Endothelial cell of umbilical vein (primary cell): ENCODE data around the gene ANKRD18B. TPM values are rescaled to one million over a fixed set of nuclear protein-coding genes. Genes with fewer than 3 reads are reported as not detected.
"Not testable (repeated sequence)": the region's sequence is repeated elsewhere in the genome, so short reads cannot be mapped to it uniquely, and the experiment has no call there.

Experiments used
- BruUV-seq: library from RNA; stranded (reverse); fragments of 400-500 nt; replicated peaks from 2 replicates; lab custom pipeline; 2021; lab: Mats Ljungman, UMichigan
- CTCF ChIA-PET: fragments of 300-600, 350-600 bp; sonication (Branson Sonifier 250); formaldehyde crosslinking; loops from one replicate; lab custom pipeline; 2021; ENCODE audit warnings: antibody characterized with exemption, inconsistent platforms; lab: Charles Lee
- POLR2A ChIA-PET: fragments of 300-600, 350-600 bp; sonication (Branson Sonifier 250); formaldehyde crosslinking; loops from one replicate; lab custom pipeline; 2021; ENCODE audit warnings: antibody characterized with exemption, inconsistent platforms; lab: Charles Lee
- DNase-seq: peaks from one replicate; pipeline ENCODE4 v3.0.0-alpha.2; 2011; ENCODE audit warnings: low read depth, low spot score
- FAIRE-seq: peaks from 2 replicates; lab custom pipeline; 2011; peaks lifted over from hg19 to GRCh38; lab: Jason Lieb, UNC
- H2AFZ ChIP-seq: 2 replicates; pipeline ENCODE4 v1.6.0; 2012; ENCODE audit warnings: low read depth, low read length, control low read depth, inconsistent platforms
- H3K27ac ChIP-seq: 2 replicates; pipeline ENCODE4 v1.5.1; 2011; ENCODE audit warnings: low read depth, mild to moderate bottlenecking, control low read depth, low read length, moderate library complexity; ENCODE audit not compliant: insufficient read depth
- H3K27me3 ChIP-seq, 2 experiments: 2 replicates each; pipeline versions ENCODE4 v1.6.0 to v1.6.1; 2011; ENCODE audit warnings: low read length in 2 of 2, mixed read lengths in 1 of 2; ENCODE audit not compliant: control insufficient read depth in 2 of 2, insufficient read depth in 2 of 2
- H3K36me3 ChIP-seq, 2 experiments: 2 replicates in 1 of 2; 3 replicates in 1 of 2; pipeline ENCODE4 v1.5.1; 2011; ENCODE audit warnings: low read length in 2 of 2, mild to moderate bottlenecking in 1 of 2, moderate library complexity in 1 of 2; ENCODE audit not compliant: control insufficient read depth in 2 of 2, insufficient read depth in 2 of 2; ENCODE audit errors: extremely low read depth in 1 of 2
- H3K4me1 ChIP-seq: 3 replicates; pipeline ENCODE4 v1.5.1; 2011; ENCODE audit warnings: mild to moderate bottlenecking, low read length; ENCODE audit not compliant: control insufficient read depth, insufficient read depth; ENCODE audit errors: extremely low read depth
- H3K4me2 ChIP-seq: 2 replicates; pipeline ENCODE4 v1.6.1; 2011; ENCODE audit warnings: low read length, control low read depth, mixed read lengths; ENCODE audit not compliant: insufficient read depth
- H3K4me3 ChIP-seq, 3 experiments: fragments of 200-600 bp in 1 of 3; sonication (generic), shearing (Covaris generic) in 1 of 3; replicated peaks in 1 of 3; 2 replicates each; pipeline ENCODE4 v1.5.1; 2011 to 2016; ENCODE audit warnings: control low read depth in 3 of 3, low read length in 3 of 3, mild to moderate bottlenecking in 2 of 3, inconsistent platforms in 1 of 3, low read depth in 1 of 3, moderate library complexity in 1 of 3; ENCODE audit not compliant: insufficient read depth in 1 of 3
- H3K79me2 ChIP-seq: 2 replicates; pipeline ENCODE4 v1.6.0; 2012; ENCODE audit warnings: low read length, inconsistent platforms; ENCODE audit not compliant: control insufficient read depth, insufficient read depth
- H3K9ac ChIP-seq: replicated peaks from 2 replicates; pipeline ENCODE3; 2011; ENCODE audit warnings: low read length, control low read depth; ENCODE audit not compliant: insufficient read depth; ENCODE audit errors: extremely low read depth
- H3K9me1 ChIP-seq: replicated peaks from 3 replicates; pipeline ENCODE4 v1.6.0; 2011; ENCODE audit warnings: mild to moderate bottlenecking, low read length; ENCODE audit not compliant: control insufficient read depth, insufficient read depth; ENCODE audit errors: extremely low read depth
- H3K9me3 ChIP-seq: replicated peaks from 2 replicates; pipeline ENCODE4 v1.5.1; 2012; ENCODE audit warnings: low read length, inconsistent platforms; ENCODE audit not compliant: control insufficient read depth, insufficient read depth
- H4K20me1 ChIP-seq: replicated peaks from 2 replicates; pipeline ENCODE3; 2011; ENCODE audit warnings: mild to moderate bottlenecking, low read length; ENCODE audit not compliant: control insufficient read depth, insufficient read depth; ENCODE audit errors: extremely low read depth
- JUN ChIP-seq: IDR thresholded peaks from 2 replicates; pipeline ENCODE4 v1.6.1; 2011; ENCODE audit warnings: borderline replicate concordance, low read depth; ENCODE audit not compliant: insufficient read length, insufficient read depth
- MYC ChIP-seq: IDR thresholded peaks from one replicate; pipeline ENCODE4 v1.6.1; 2011; ENCODE audit warnings: mild to moderate bottlenecking, low read depth, low read length
- POLR2A ChIP-seq: IDR thresholded peaks from 2 replicates; pipeline ENCODE4 v1.6.1; 2012; ENCODE audit warnings: low read depth, mild to moderate bottlenecking, control low read depth, low read length
- dilution Hi-C: fragments of 300-500 bp; cut with MboI; formaldehyde crosslinking; loops from one replicate; pipeline ENCODE4 v1.15.0; 2019; ENCODE audit warnings: low sequenced_read_pairs; ENCODE audit not compliant: extremely low pct_ligation_motif_present
- intact Hi-C: fragments of 100-400 bp; cut with micrococcal nuclease; formaldehyde crosslinking; loops from one replicate; pipeline ENCODE4 v1.10.0; 2022
- polyA plus RNA-seq, 4 experiments: library from polyadenylated mRNA; depleted of rRNA in 3 of 4; stranded (reverse) in 3 of 4; unstranded in 1 of 4; fragments of >200 nt; gene quantifications; 2 replicates each; pipeline versions ENCODE4 v1.2.1 to v1.2.3, GENCODE V29; 2011 to 2012; ENCODE audit warnings: missing spikeins in 1 of 4
- total RNA-seq: library from RNA; stranded (reverse); gene quantifications from 2 replicates; pipeline ENCODE4 v1.2.3, GENCODE V29; 2021

Gene ANKRD18B
- total and polyA plus RNA-seq, 2 donors (not counting 3 experiments of a cell fraction or from before 2014, with no cell fraction given) = 1.4 to 10.9 TPM

GRCh38 chr9:33489066-33489465 is 35.0 kb upstream of the ANKRD18B start:
- no peak for FAIRE-seq
- no peak overlapping the region for H3K4me3 ChIP-seq
- no peaks in the 10 kb centered on the region for H4K20me1 ChIP-seq
- H3K9ac ChIP-seq = no peak overlapping the region
- intact Hi-C loops (loop anchor here (5.0 kb wide), 1 partner anchor 52 kb away; no protein-coding TSS in a partner anchor), dilution Hi-C loops (no loop called here)
- no peak for TF ChIP-seq MYC
- TF ChIP-seq POLR2A = no peak
- TF ChIP-seq JUN = no peak
- POLR2A ChIA-PET = no interaction called here
- no peaks in the 10 kb centered on the region for H3K9me3 ChIP-seq
- no peaks in the 10 kb centered on the region for H3K9me1 ChIP-seq
- no peaks in the 10 kb centered on the region for H3K27me3 ChIP-seq
- no peaks in the 10 kb centered on the region for H3K79me2 ChIP-seq
- CTCF ChIA-PET = interaction anchor here (1.2 to 1.5 kb wide), 2 partner anchors 23 to 28 kb away, joined by 3 to 4 read pairs; no protein-coding TSS in a partner anchor
- no peak for DNase-seq
- no peak overlapping the region for H2AFZ ChIP-seq
- no peaks in the 10 kb centered on the region for H3K4me1 ChIP-seq
- H3K36me3 ChIP-seq = no peaks in the 10 kb centered on the region
- no peak overlapping the region for H3K4me2 ChIP-seq
- BruUV-seq = no TSS peak
- H3K27ac ChIP-seq = no peak overlapping the region

GRCh38 chr9:33493819-33494218 is 30.2 kb upstream of the ANKRD18B start:
- POLR2A ChIA-PET = interaction anchor here (0.6 kb wide), 1 partner anchor 9 kb away, joined by 9 read pairs; no protein-coding TSS in a partner anchor
- FAIRE-seq, H2AFZ ChIP-seq, H3K9ac ChIP-seq, BruUV-seq, H4K20me1 ChIP-seq, DNase-seq, H3K27me3 ChIP-seq, H3K4me3 ChIP-seq, H3K27ac ChIP-seq, H3K9me3 ChIP-seq, H3K4me2 ChIP-seq, intact Hi-C loops, dilution Hi-C loops, H3K9me1 ChIP-seq, H3K4me1 ChIP-seq, H3K79me2 ChIP-seq, CTCF ChIA-PET, H3K36me3 ChIP-seq: not testable (repeated sequence)
